Smooth muscle cell (in vitro differentiated cells): ENCODE results near the gene ARNT2. TPM values are rescaled to one million over a fixed set of nuclear protein-coding genes. Genes with fewer than 3 reads are reported as not detected.

ENCODE experiments used
- DNase-seq: peaks from one replicate; lab custom pipeline; 2025; ENCODE audit not compliant: unreplicated experiment; lab: John Stamatoyannopoulos, UW
- H2AFZ ChIP-seq: fragments of 200-600 bp; sonication (generic); 2 replicates; pipeline ENCODE4 v1.6.0; 2016; ENCODE audit warnings: antibody characterized with exemption, low read depth, mild to moderate bottlenecking
- H3F3A ChIP-seq: fragments of 200-600 bp; sonication (generic); 2 replicates; pipeline ENCODE4 v1.6.0; 2017; ENCODE audit warnings: antibody characterized with exemption, low read depth
- H3K27ac ChIP-seq: fragments of 200-600 bp; sonication (generic); 2 replicates; pipeline ENCODE4 v1.5.1; 2016; ENCODE audit warnings: low read depth, mild to moderate bottlenecking
- H3K27me3 ChIP-seq: fragments of 200-600 bp; sonication (generic); 2 replicates; pipeline ENCODE4 v1.6.1; 2016; ENCODE audit warnings: low read depth, mild to moderate bottlenecking
- H3K36me3 ChIP-seq: fragments of 200-600 bp; sonication (generic); 2 replicates; pipeline ENCODE4 v1.5.1; 2016; ENCODE audit warnings: low read depth
- H3K4me1 ChIP-seq: fragments of 200-600 bp; sonication (generic); 2 replicates; pipeline ENCODE4 v1.5.1; 2016; ENCODE audit warnings: low read depth
- H3K4me2 ChIP-seq: fragments of 200-600 bp; sonication (generic); 2 replicates; pipeline ENCODE4 v1.6.0; 2016; ENCODE audit warnings: mild to moderate bottlenecking
- H3K4me3 ChIP-seq: fragments of 200-600 bp; sonication (generic); 2 replicates; pipeline ENCODE4 v1.5.1; 2016; ENCODE audit warnings: mild to moderate bottlenecking
- H3K79me2 ChIP-seq: fragments of 200-600 bp; sonication (generic); 2 replicates; pipeline ENCODE4 v1.6.0; 2016; ENCODE audit warnings: low read depth, mild to moderate bottlenecking
- H3K9ac ChIP-seq: fragments of 200-600 bp; sonication (generic); 2 replicates; pipeline ENCODE4 v1.6.0; 2016; ENCODE audit warnings: low read depth
- H3K9me3 ChIP-seq: fragments of 200-600 bp; sonication (generic); replicated peaks from 2 replicates; pipeline ENCODE4 v1.5.1; 2016; ENCODE audit warnings: low read depth
- H4K20me1 ChIP-seq: fragments of 200-600 bp; sonication (generic); 2 replicates; pipeline ENCODE4 v1.6.0; 2016; ENCODE audit warnings: low read depth
- WGBS: methylation state at CpG from one replicate; pipeline ENCODE4 v1.1.7; 2016; ENCODE audit warnings: low lambda C conversion rate; 5-methylcytosine and 5-hydroxymethylcytosine counted together
- polyA plus RNA-seq: library from polyadenylated mRNA; unstranded; fragments of >200 nt; fragmentation: Nextera tagmentation; extraction: Ambion mirVana; gene quantifications from 2 replicates; pipeline ENCODE4 v1.2.1, GENCODE V29; 2016
- total RNA-seq: library from RNA; depleted of rRNA; stranded (reverse); fragments of >200 nt; gene quantifications from 2 replicates; pipeline ENCODE4 v1.2.3, GENCODE V29; 2014
- TF ChIP-seq, protein P1 (sequence below): fragments of 200-600 bp; sonication (generic); IDR thresholded peaks from 2 replicates; pipeline ENCODE4 v1.5.1; 2017; ENCODE audit warnings: borderline replicate concordance, mild to moderate bottlenecking, antibody characterized with exemption; ENCODE audit not compliant: insufficient read depth, poor library complexity, severe bottlenecking

Gene ARNT2
- total and polyA plus RNA-seq, 2 experiments from 2014 or later = 0.55 to 2.8 TPM

DNA sequence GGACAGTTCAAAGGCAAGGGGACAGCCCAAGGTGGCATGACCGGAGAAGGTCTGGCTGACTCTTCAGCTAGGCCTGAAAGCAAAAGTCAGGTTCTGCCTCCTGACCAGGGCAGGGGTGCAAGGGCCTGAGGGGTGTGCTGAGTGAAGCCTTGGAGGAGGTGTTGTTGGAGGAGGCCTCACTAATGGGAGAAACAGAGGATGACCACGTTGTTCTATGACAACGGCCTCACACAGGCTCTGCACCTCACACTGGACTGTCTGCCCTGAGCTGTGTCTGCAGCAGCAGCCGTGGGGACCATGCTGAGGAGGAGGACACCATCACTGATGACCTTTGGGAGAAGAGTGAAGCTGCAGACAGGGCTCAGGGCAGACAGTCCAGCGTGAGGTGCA is 174.0 kb downstream of the ARNT2 start:
- no peak overlapping the region for H3K4me2 ChIP-seq
- no peak overlapping the region for H3K4me3 ChIP-seq
- no peak overlapping the region for H2AFZ ChIP-seq
- no peaks in the 10 kb centered on the region for H3K9me3 ChIP-seq
- no peak overlapping the region for H3K9ac ChIP-seq
- TF ChIP-seq, protein P1, sequence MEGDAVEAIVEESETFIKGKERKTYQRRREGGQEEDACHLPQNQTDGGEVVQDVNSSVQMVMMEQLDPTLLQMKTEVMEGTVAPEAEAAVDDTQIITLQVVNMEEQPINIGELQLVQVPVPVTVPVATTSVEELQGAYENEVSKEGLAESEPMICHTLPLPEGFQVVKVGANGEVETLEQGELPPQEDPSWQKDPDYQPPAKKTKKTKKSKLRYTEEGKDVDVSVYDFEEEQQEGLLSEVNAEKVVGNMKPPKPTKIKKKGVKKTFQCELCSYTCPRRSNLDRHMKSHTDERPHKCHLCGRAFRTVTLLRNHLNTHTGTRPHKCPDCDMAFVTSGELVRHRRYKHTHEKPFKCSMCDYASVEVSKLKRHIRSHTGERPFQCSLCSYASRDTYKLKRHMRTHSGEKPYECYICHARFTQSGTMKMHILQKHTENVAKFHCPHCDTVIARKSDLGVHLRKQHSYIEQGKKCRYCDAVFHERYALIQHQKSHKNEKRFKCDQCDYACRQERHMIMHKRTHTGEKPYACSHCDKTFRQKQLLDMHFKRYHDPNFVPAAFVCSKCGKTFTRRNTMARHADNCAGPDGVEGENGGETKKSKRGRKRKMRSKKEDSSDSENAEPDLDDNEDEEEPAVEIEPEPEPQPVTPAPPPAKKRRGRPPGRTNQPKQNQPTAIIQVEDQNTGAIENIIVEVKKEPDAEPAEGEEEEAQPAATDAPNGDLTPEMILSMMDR = no peak
- H4K20me1 ChIP-seq = no peaks in the 10 kb centered on the region
- no peaks in the 10 kb centered on the region for H3K36me3 ChIP-seq
- H3K79me2 ChIP-seq = no peaks in the 10 kb centered on the region
- no peaks in the 10 kb centered on the region for H3F3A ChIP-seq
- H3K27ac ChIP-seq = no peak overlapping the region
- WGBS = 95% methylated on average over 5 of the region's 5 CpGs
- no peaks in the 10 kb centered on the region for H3K27me3 ChIP-seq
- no peak for DNase-seq
- peaks cover 12% of the 10 kb centered on the region for H3K4me1 ChIP-seq

DNA sequence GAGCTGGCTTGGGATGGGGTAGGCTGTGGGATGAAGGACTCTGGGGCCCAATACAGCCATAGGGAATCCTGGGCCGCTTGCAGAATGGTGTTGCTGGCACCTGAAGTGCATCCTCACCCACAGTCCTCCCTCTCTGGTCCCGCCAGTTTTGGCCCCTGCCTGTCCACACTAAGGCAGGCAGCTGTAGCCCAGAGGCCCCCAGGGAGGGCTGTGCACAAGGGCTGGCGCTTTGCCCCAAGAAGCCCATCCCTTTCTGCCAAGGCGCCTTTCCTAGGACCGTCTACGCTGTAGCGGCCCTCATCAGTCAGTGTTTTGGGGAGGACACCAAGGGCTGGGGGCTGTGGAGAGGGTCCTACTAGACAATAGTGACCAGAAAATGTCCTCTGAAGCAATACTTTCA is 174.7 kb downstream of the ARNT2 start:
- no peak overlapping the region for H3K27ac ChIP-seq
- H3K4me2 ChIP-seq = no peak overlapping the region
- no peaks in the 10 kb centered on the region for H3K79me2 ChIP-seq
- 92% methylated on average over 7 of the region's 7 CpGs for WGBS
- H3K9ac ChIP-seq = no peak overlapping the region
- TF ChIP-seq, protein P1 = no peak
- no peaks in the 10 kb centered on the region for H3F3A ChIP-seq
- no peak overlapping the region for H3K4me3 ChIP-seq
- no peak for DNase-seq
- no peaks in the 10 kb centered on the region for H3K36me3 ChIP-seq
- peaks cover 12% of the 10 kb centered on the region for H3K4me1 ChIP-seq
- no peaks in the 10 kb centered on the region for H4K20me1 ChIP-seq
- H2AFZ ChIP-seq = no peak overlapping the region
- no peaks in the 10 kb centered on the region for H3K9me3 ChIP-seq
- H3K27me3 ChIP-seq = no peaks in the 10 kb centered on the region

DNA sequence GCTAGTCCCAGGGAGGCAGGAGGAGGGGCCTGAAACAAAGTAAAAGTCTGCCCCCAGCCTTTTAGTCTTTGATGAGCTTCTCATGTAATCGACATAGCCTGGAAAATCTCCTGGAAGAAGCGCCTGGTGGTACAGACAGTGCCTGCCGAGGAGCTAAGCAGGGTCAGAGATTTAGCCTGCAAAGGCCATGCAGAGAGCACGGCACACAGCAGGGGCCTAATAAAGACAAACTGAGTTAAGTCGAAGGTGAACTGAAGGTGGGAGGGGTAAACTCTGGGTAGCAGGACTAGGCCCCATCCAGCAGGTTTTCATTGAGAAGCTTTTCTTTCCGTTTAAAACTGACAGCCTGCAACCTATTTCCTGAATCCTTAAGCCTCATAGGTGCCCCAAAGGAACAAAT is 175.4 kb downstream of the ARNT2 start:
- H3K4me1 ChIP-seq = peaks cover 12% of the 10 kb centered on the region
- no peaks in the 10 kb centered on the region for H3K36me3 ChIP-seq
- no peak for DNase-seq
- H3K9ac ChIP-seq = peak overlapping the region; percentile 9
- H3K4me3 ChIP-seq = no peak overlapping the region
- 71% methylated on average over 6 of the region's 6 CpGs for WGBS
- H2AFZ ChIP-seq = peak overlapping the region; percentile 8
- TF ChIP-seq, protein P1 = no peak
- peak overlapping the region; percentile 65 for H3K27ac ChIP-seq
- no peaks in the 10 kb centered on the region for H3K79me2 ChIP-seq
- H4K20me1 ChIP-seq = no peaks in the 10 kb centered on the region
- H3K4me2 ChIP-seq = peak overlapping the region; percentile 2
- no peaks in the 10 kb centered on the region for H3K9me3 ChIP-seq
- H3F3A ChIP-seq = no peaks in the 10 kb centered on the region
- H3K27me3 ChIP-seq = no peaks in the 10 kb centered on the region

DNA sequence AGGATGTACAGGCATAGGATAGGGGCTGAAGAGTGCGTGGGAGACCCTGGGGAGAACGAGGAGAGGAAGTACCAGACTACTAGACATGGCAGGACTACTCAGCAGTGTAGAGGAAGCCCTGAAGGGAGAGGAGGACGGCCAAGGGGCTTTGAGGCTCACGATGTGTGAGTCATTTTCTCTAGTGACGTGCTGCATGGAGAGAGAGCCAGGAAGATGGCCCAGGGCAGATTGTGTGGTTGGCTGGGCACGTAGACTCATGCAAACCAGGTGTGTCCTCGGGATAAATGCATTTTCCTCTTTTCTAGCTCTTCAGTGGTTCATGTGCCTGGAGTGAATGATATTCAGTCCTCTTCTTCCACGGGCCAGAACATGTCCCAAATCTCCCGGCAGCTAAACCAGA is 175.9 kb downstream of the ARNT2 start:
- Histone ChIP-seq H3F3A (no peaks in the 10 kb centered on the region), H3K9ac (peak overlapping the region; percentile 4), H3K27me3 (no peaks in the 10 kb centered on the region), H3K4me2 (peak overlapping the region; percentile 2), H3K79me2 (no peaks in the 10 kb centered on the region), H3K4me3 (no peak overlapping the region), H2AFZ (peak overlapping the region; percentile 8), H3K4me1 (peaks cover 12% of the 10 kb centered on the region), H4K20me1 (no peaks in the 10 kb centered on the region), H3K9me3 (no peaks in the 10 kb centered on the region), H3K27ac (peak overlapping the region; percentile 65), H3K36me3 (no peaks in the 10 kb centered on the region)
- TF ChIP-seq, protein P1 = no peak
- WGBS = 38% methylated on average over 9 of the region's 9 CpGs
- DNase-seq = no peak
